Right lobe of liver (tissue), 4 donors: Measurements from ENCODE around the gene MOB3A.

Experiments used
- POLR2A ChIP-seq: fragments of 450-650 bp; IDR thresholded peaks from one replicate; pipeline ENCODE4 v1.6.1; 2017; ENCODE audit warnings: antibody characterized with exemption, mild to moderate bottlenecking
- TF ChIP-seq, protein P1 (sequence below), 4 donors: fragments of 200-600 bp in 3 of 4; fragments of 450-650 bp in 1 of 4; IDR thresholded peaks; one replicate each; pipeline versions ENCODE4 v1.5.1 to v1.8.0; 2016 to 2022; ENCODE audit warnings: antibody characterized with exemption in 4 of 4, mild to moderate bottlenecking in 2 of 4
- donor health status: DM: no; HTN: no; CAD: no.
- donor health status: DM: no; HTN: no; CAD: no.
- donor health status: DM: no; HTN: yes; CAD: no.

DNA sequence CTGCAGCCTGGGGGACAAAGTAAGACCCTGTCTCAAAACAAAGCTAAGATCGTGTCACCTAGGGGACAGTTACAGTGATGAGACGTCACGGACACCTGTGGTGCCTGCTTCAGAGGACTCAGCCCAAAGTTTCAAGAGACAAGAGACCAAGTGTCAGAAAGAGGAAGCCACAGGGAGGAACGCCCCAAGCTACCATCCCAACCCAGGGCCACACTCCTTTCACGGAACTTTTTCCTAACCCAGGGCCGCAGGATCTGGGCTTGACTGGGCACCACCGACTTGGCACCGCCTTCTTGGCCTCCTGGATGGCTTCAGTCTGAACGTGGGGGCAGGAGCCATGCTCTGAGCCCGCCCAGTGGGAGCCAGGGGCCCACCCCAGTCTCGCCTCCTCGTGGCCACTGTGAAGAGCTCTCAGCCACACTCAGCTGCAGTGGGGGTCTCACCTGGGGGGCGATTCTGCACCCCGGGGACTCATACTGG is 8.5 kb downstream of the MOB3A start:
- TF ChIP-seq, protein P1, sequence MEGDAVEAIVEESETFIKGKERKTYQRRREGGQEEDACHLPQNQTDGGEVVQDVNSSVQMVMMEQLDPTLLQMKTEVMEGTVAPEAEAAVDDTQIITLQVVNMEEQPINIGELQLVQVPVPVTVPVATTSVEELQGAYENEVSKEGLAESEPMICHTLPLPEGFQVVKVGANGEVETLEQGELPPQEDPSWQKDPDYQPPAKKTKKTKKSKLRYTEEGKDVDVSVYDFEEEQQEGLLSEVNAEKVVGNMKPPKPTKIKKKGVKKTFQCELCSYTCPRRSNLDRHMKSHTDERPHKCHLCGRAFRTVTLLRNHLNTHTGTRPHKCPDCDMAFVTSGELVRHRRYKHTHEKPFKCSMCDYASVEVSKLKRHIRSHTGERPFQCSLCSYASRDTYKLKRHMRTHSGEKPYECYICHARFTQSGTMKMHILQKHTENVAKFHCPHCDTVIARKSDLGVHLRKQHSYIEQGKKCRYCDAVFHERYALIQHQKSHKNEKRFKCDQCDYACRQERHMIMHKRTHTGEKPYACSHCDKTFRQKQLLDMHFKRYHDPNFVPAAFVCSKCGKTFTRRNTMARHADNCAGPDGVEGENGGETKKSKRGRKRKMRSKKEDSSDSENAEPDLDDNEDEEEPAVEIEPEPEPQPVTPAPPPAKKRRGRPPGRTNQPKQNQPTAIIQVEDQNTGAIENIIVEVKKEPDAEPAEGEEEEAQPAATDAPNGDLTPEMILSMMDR (IDR thresholded peaks at IDR 0.05): no peak
- no peak for TF ChIP-seq POLR2A
